Trophoblast cell (in vitro differentiated cells and primary cell): ENCODE data around the gene DNAH5.

Experiments
- DNase-seq, 2 donors: peaks; one replicate each; pipeline ENCODE4 v3.0.0-alpha.2; 2016
- H2AFZ ChIP-seq: 2 replicates; pipeline ENCODE4 v1.6.1; 2013; ENCODE audit warnings: low read length, moderate library complexity, mild to moderate bottlenecking; ENCODE audit not compliant: insufficient read depth, poor library complexity
- H2AK5ac ChIP-seq: 2 replicates; pipeline ENCODE4 v1.6.1; 2013; ENCODE audit warnings: mild to moderate bottlenecking, low read length
- H2BK120ac ChIP-seq: 2 replicates; pipeline ENCODE4 v1.6.1; 2013; ENCODE audit warnings: low read length, mild to moderate bottlenecking, moderate library complexity; ENCODE audit not compliant: insufficient read depth, poor library complexity
- H2BK12ac ChIP-seq: 2 replicates; pipeline ENCODE4 v1.6.1; 2013; ENCODE audit warnings: mild to moderate bottlenecking, low read length, moderate library complexity
- H2BK5ac ChIP-seq: 2 replicates; pipeline ENCODE4 v1.6.1; 2013; ENCODE audit warnings: low read length, low read depth, moderate library complexity, mild to moderate bottlenecking; ENCODE audit not compliant: poor library complexity
- H3K14ac ChIP-seq: 2 replicates; pipeline ENCODE4 v1.6.1; 2013; ENCODE audit warnings: mild to moderate bottlenecking, low read length
- H3K18ac ChIP-seq: 2 replicates; pipeline ENCODE4 v1.6.1; 2013; ENCODE audit warnings: mild to moderate bottlenecking, low read length
- H3K23ac ChIP-seq: 2 replicates; pipeline ENCODE4 v1.6.1; 2013; ENCODE audit warnings: low read length
- H3K27ac ChIP-seq: 2 replicates; pipeline ENCODE4 v1.5.1; 2013; ENCODE audit warnings: low read depth, mild to moderate bottlenecking, inconsistent platforms, low read length, moderate library complexity
- H3K27me3 ChIP-seq: 2 replicates; pipeline ENCODE4 v1.6.1; 2013; ENCODE audit warnings: inconsistent platforms, mild to moderate bottlenecking, low read length, moderate library complexity; ENCODE audit not compliant: insufficient read depth
- H3K36me3 ChIP-seq, 2 experiments: 1 replicate in 1 of 2; 2 replicates in 1 of 2; pipeline ENCODE4 v1.6.1; 2013; ENCODE audit warnings: low read length in 2 of 2, mild to moderate bottlenecking in 2 of 2, moderate library complexity in 1 of 2; ENCODE audit not compliant: insufficient read depth in 2 of 2, control insufficient read depth in 1 of 2
- H3K4ac ChIP-seq: 2 replicates; pipeline ENCODE4 v1.6.1; 2013; ENCODE audit warnings: low read depth, mild to moderate bottlenecking, low read length, moderate library complexity
- H3K4me1 ChIP-seq, 2 experiments: 1 replicate in 1 of 2; 2 replicates in 1 of 2; pipeline ENCODE4 v1.6.1; 2013; ENCODE audit warnings: low read length in 2 of 2, mild to moderate bottlenecking in 2 of 2, moderate library complexity in 1 of 2; ENCODE audit not compliant: insufficient read depth in 2 of 2, control insufficient read depth in 1 of 2
- H3K4me2 ChIP-seq: 2 replicates; pipeline ENCODE4 v1.6.1; 2013; ENCODE audit warnings: inconsistent platforms, mild to moderate bottlenecking, low read length, moderate library complexity
- H3K4me3 ChIP-seq: 2 replicates; pipeline ENCODE4 v1.5.1; 2013; ENCODE audit warnings: mild to moderate bottlenecking, low read depth, low read length, inconsistent platforms
- H3K79me1 ChIP-seq: one replicate; pipeline ENCODE4 v1.6.1; 2013; ENCODE audit warnings: low read length
- H3K79me2 ChIP-seq: 2 replicates; pipeline ENCODE4 v1.6.1; 2013; ENCODE audit warnings: low read length, mild to moderate bottlenecking; ENCODE audit not compliant: control insufficient read depth, insufficient read depth, poor library complexity
- H3K9ac ChIP-seq: 2 replicates; pipeline ENCODE4 v1.6.1; 2013; ENCODE audit warnings: mild to moderate bottlenecking, low read length
- H3K9me3 ChIP-seq: 2 replicates; pipeline ENCODE4 v1.6.1; 2013; ENCODE audit warnings: low read depth, mild to moderate bottlenecking, control low read depth, inconsistent platforms, low read length; ENCODE audit not compliant: insufficient read depth
- H4K12ac ChIP-seq: 2 replicates; pipeline ENCODE4 v1.6.1; 2013; ENCODE audit warnings: low read depth, mild to moderate bottlenecking, low read length, moderate library complexity
- H4K8ac ChIP-seq: 2 replicates; pipeline ENCODE4 v1.6.1; 2013; ENCODE audit warnings: low read depth, mild to moderate bottlenecking, low read length, moderate library complexity
- H4K91ac ChIP-seq: one replicate; pipeline ENCODE4 v1.6.1; 2013; ENCODE audit warnings: low read depth, mild to moderate bottlenecking, low read length, moderate library complexity
- WGBS: extraction: QIAGEN DNeasy Blood & Tissue Kit; methylation state at CpG from one replicate; pipeline ENCODE4 v1.1.7; 2013; ENCODE audit warnings: missing lambda C conversion rate; ENCODE audit not compliant: insufficient read length, insufficient coverage; ENCODE audit errors: extremely low coverage; 5-methylcytosine and 5-hydroxymethylcytosine counted together

DNAH5 gene

DNA sequence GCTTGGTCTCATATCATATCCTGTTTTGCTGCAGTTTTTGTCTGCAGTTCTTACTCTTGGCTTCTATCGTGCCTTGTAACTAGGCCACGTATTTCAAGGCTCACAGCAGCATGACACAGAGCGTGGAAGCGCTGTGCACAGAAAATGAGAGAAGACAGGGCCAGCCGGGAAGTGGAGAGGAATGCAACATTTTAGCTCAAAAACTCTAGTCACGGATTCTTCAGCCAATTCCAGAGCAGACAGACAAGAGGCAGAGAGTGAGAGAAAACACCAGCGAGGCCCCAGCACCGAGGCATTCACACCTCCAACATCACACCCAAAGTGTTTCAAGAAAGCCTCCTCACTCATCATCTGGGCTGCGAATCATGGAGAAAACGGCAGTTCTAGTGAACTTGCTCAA is 160.8 kb downstream of the DNAH5 start:
- no CpG with 5 or more reads among the region's 10 CpGs for WGBS

DNA sequence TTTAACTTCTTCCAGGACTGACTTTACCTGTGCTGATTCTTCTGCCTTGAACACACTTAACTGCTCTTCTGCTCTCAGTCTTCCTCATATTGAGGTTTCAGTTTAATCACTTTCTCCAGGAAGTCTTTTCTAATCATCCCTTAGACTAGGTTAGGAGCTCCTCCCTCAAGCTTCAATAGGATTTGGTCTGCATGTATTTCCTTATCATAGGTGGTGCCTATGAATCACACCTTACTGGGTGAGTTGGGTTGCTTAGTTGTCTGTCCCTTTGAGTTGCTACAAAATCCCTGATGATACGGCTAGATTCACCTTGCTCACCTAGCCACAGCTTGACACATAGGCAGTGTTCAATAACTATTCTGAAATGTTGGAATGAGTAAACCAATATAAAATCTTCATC is 164.4 kb downstream of the DNAH5 start:
- no peak overlapping the region for H4K8ac ChIP-seq
- no peaks in the 10 kb centered on the region for H3K79me1 ChIP-seq
- H3K9me3 ChIP-seq = no peaks in the 10 kb centered on the region
- H4K91ac ChIP-seq = no peak overlapping the region
- H2BK5ac ChIP-seq = no peak overlapping the region
- H3K9ac ChIP-seq = no peak overlapping the region
- WGBS = no CpG with 5 or more reads among the region's 1 CpG
- no peaks in the 10 kb centered on the region for H3K79me2 ChIP-seq
- H3K27me3 ChIP-seq = no peaks in the 10 kb centered on the region
- H3K23ac ChIP-seq = no peak overlapping the region
- no peak overlapping the region for H3K14ac ChIP-seq
- no peak overlapping the region for H3K4me3 ChIP-seq
- H3K4me2 ChIP-seq = no peak overlapping the region
- no peaks in the 10 kb centered on the region for H3K36me3 ChIP-seq
- no peak overlapping the region for H3K4ac ChIP-seq
- no peak overlapping the region for H4K12ac ChIP-seq
- no peak overlapping the region for H2BK120ac ChIP-seq
- no peak overlapping the region for H2BK12ac ChIP-seq
- H3K4me1 ChIP-seq = no peaks in the 10 kb centered on the region
- no peak overlapping the region for H2AFZ ChIP-seq
- DNase-seq = no peak
- H3K18ac ChIP-seq = no peak overlapping the region
- H3K27ac ChIP-seq = no peak overlapping the region
- H2AK5ac ChIP-seq = no peak overlapping the region

More for the DNA sequence above, 160.8 kb downstream of the DNAH5 start:
- H3K23ac ChIP-seq = no peak overlapping the region
- no peak overlapping the region for H3K9ac ChIP-seq
- no peak overlapping the region for H3K4ac ChIP-seq
- H2BK12ac ChIP-seq = no peak overlapping the region
- no peak overlapping the region for H2AK5ac ChIP-seq
- no peaks in the 10 kb centered on the region for H3K79me1 ChIP-seq
- no peak for DNase-seq
- no peaks in the 10 kb centered on the region for H3K79me2 ChIP-seq
- H2BK120ac ChIP-seq = no peak overlapping the region
- H2AFZ ChIP-seq = no peak overlapping the region
- no peak overlapping the region for H2BK5ac ChIP-seq
- H3K36me3 ChIP-seq = no peaks in the 10 kb centered on the region
- H3K27me3 ChIP-seq = no peaks in the 10 kb centered on the region
- H3K27ac ChIP-seq = no peak overlapping the region
- no peak overlapping the region for H3K14ac ChIP-seq
- H3K4me3 ChIP-seq = no peak overlapping the region
- H3K18ac ChIP-seq = no peak overlapping the region
- no peak overlapping the region for H3K4me2 ChIP-seq
- no peak overlapping the region for H4K12ac ChIP-seq
- H4K91ac ChIP-seq = no peak overlapping the region
- H3K4me1 ChIP-seq = no peaks in the 10 kb centered on the region
- H3K9me3 ChIP-seq = no peaks in the 10 kb centered on the region
- no peak overlapping the region for H4K8ac ChIP-seq

DNA sequence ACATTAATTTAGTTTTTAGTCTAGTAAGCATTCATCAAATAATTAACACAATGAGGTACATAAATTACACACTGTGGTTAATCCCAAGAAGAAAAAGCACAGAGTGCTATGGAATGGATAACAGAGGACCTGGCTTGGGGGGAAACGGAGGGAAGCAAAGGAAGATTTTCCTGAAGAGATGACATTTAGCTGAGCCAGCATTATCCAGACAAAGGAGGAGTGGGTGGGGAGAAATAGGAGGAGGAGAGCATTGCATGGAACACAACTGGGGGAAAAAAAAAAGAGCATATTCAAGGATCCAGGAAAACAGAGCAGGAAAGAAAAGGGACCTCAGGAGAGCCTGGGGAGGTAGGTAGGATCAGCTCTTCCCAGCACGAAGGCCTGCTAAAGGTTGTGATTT is 170.8 kb downstream of the DNAH5 start:
- H3K4me2 ChIP-seq = no peak overlapping the region

DNA sequence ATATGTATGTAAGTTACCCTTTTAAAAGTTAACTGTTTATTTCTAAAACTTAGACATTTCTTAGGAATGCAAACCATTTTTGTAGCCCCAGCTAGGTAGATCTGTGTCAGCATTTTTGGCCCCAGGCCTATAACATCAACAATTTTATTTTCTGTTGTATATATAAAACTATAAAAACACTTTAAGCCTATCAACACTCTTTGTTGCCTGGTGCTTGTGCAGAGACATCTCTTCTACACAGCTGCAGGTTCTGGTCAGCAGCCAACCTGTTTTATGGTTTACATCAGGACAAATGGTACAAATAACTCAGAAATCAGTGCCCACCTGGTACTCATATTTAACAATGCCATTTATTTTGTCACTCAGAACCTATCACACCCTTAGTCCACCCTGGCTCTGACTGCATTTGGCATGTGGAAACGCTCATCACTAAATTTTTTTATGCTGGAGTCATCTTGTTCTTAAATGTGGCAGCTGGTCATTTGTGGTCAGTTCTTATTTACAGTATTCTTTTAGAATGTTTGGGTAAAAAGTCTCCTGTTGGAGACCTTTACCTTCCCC is 173.4 kb downstream of the DNAH5 start:
- no CpG with 5 or more reads among the region's 1 CpG for WGBS
- Histone ChIP-seq H3K23ac (no peak overlapping the region), H3K27me3 (no peaks in the 10 kb centered on the region), H3K79me2 (no peaks in the 10 kb centered on the region), H3K79me1 (no peaks in the 10 kb centered on the region), H4K91ac (no peak overlapping the region), H3K36me3 (no peaks in the 10 kb centered on the region), H3K9ac (no peak overlapping the region), H3K4me2 (no peak overlapping the region), H4K12ac (no peak overlapping the region), H2AFZ (no peak overlapping the region), H4K8ac (no peak overlapping the region), H3K4me1 (no peaks in the 10 kb centered on the region), H3K14ac (no peak overlapping the region), H3K4ac (no peak overlapping the region), H2BK12ac (no peak overlapping the region), H2BK120ac (no peak overlapping the region), H2BK5ac (no peak overlapping the region), H3K18ac (no peak overlapping the region), H2AK5ac (no peak overlapping the region), H3K9me3 (no peaks in the 10 kb centered on the region), H3K27ac (no peak overlapping the region), H3K4me3 (no peak overlapping the region)
- no peak for DNase-seq

More for the DNA sequence above, 170.8 kb downstream of the DNAH5 start:
- Histone ChIP-seq H3K36me3 (no peaks in the 10 kb centered on the region), H2AFZ (no peak overlapping the region), H4K12ac (no peak overlapping the region), H3K27me3 (no peaks in the 10 kb centered on the region), H4K8ac (no peak overlapping the region), H2BK120ac (no peak overlapping the region), H2BK5ac (no peak overlapping the region), H3K14ac (no peak overlapping the region), H3K4me1 (no peaks in the 10 kb centered on the region), H3K27ac (no peak overlapping the region), H3K23ac (no peak overlapping the region), H3K9me3 (no peaks in the 10 kb centered on the region), H3K4ac (no peak overlapping the region), H2AK5ac (no peak overlapping the region), H3K79me1 (no peaks in the 10 kb centered on the region), H3K79me2 (no peaks in the 10 kb centered on the region), H3K9ac (no peak overlapping the region), H3K18ac (no peak overlapping the region), H4K91ac (no peak overlapping the region), H3K4me3 (no peak overlapping the region), H2BK12ac (no peak overlapping the region)
- no CpG with 5 or more reads among the region's 2 CpGs for WGBS
- no peak for DNase-seq
